Measurements from ENCODE around the gene RBM23. TPM values are rescaled to one million over a fixed set of nuclear protein-coding genes. Genes with fewer than 3 reads are reported as not detected.

Gene RBM23
- total and polyA plus RNA-seq, 9 of the 15 experiments (the other 6 are each of a cell fraction or from before 2014, with no cell fraction given), result 46.0 to 102 (median 58.5) TPM

DNA sequence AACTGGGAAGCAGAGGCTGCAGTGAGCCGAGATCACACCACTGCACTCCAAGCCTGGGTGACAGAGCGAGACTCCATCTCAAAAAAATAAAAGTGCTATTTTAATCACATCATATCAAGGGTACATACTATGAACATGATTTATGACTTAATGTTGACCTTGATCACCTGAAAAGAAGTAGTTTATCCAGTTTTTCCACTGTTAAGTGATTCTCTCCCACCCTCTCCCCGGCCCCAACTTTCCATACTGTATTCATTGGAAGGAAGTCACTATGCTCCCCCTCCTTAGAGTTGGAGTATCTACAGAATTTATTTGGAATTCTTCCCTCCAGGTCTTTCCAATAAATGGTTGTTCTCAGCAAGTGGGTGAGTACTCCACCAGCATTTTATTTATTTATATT is 13.2 kb upstream of the RBM23 start:
- no peak overlapping the region for H3K4me2 ChIP-seq (ENCODE audit: insufficient read depth, low read length)
- no peaks in the 10 kb centered on the region for H3K9me1 ChIP-seq (ENCODE audit: control insufficient read depth, insufficient read depth, low read length)
- DNase-seq (ENCODE audit: extremely low read depth in 1 of 4, low spot score in 3 of 4), result no peak
- H3K27me3 ChIP-seq (ENCODE audit: control insufficient read depth in 2 of 2, insufficient read depth in 2 of 2, low read length in 2 of 2), result no peaks in the 10 kb centered on the region
- no peak for FAIRE-seq
- H3K4me1 ChIP-seq (replicated peaks in 1 of 2; ENCODE audit: control insufficient read depth in 2 of 2, insufficient read depth in 2 of 2, low read length in 2 of 2), result peaks cover 5 to 13% of the 10 kb centered on the region in 2 experiments; a peak in 3 of 5 replicates
- no peak overlapping the region for H3K9ac ChIP-seq (ENCODE audit: insufficient read depth in 1 of 2, low read depth in 2 of 2, low read length in 2 of 2)
- no peak for ATAC-seq
- intact Hi-C loops (cut with micrococcal nuclease), result no loop called here
- WGBS (ENCODE audit: insufficient coverage, low coverage, missing lambda C conversion rate), result 92% methylated on average over 3 of the region's 3 CpGs
- H2AFZ ChIP-seq (ENCODE audit: low read depth, low read length), result no peak overlapping the region
- no peaks in the 10 kb centered on the region for H4K20me1 ChIP-seq (replicated peaks; ENCODE audit: control insufficient read depth, insufficient read depth, low read length)
- H3K9me3 ChIP-seq (replicated peaks; ENCODE audit: control insufficient read depth, insufficient read depth, low read depth, low read length), result no peaks in the 10 kb centered on the region
- ChIA-PET POLR2A (interaction anchor here (1.0 to 6.2 kb wide), 2 partner anchors 13 to 25 kb away, joined by 3 to 62 read pairs; partner anchors contain the start of genes HAUS4 and RBM23), CTCF (ENCODE audit: low intra/inter-chr PET ratio) (no interaction called here)
- no peak overlapping the region for H3K27ac ChIP-seq (ENCODE audit: extremely low read depth, low read depth, low read length)
- no peak overlapping the region for H3K4me3 ChIP-seq
- H3K36me3 ChIP-seq (ENCODE audit: control insufficient read depth, insufficient read depth, low read length), result peaks cover 12% of the 10 kb centered on the region
- no TSS peak for BruUV-seq (replicated peaks)
- no peak for TF ChIP-seq ZNF253 (CRISPR knock-in tag; conservative IDR thresholded peaks at IDR 0.05)
- no peak for TF ChIP-seq SIX5 (IDR thresholded peaks at IDR 0.05; ENCODE audit: borderline replicate concordance in 1 of 2, insufficient read depth in 1 of 2, low read depth in 1 of 2, low read length in 2 of 2)
- no peak for TF ChIP-seq NRF1 (conservative IDR thresholded peaks at IDR 0.05 in 1 of 2, IDR thresholded peaks at IDR 0.05 in 1 of 2)
- TF ChIP-seq, protein P1, sequence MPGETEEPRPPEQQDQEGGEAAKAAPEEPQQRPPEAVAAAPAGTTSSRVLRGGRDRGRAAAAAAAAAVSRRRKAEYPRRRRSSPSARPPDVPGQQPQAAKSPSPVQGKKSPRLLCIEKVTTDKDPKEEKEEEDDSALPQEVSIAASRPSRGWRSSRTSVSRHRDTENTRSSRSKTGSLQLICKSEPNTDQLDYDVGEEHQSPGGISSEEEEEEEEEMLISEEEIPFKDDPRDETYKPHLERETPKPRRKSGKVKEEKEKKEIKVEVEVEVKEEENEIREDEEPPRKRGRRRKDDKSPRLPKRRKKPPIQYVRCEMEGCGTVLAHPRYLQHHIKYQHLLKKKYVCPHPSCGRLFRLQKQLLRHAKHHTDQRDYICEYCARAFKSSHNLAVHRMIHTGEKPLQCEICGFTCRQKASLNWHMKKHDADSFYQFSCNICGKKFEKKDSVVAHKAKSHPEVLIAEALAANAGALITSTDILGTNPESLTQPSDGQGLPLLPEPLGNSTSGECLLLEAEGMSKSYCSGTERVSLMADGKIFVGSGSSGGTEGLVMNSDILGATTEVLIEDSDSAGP (CRISPR knock-in tag; IDR thresholded peaks at IDR 0.05), result no peak
- TF ChIP-seq CBX8 (IDR thresholded peaks at IDR 0.05; ENCODE audit: borderline replicate concordance, extremely low read depth, low read depth, low read length, poor library complexity, severe bottlenecking), result no peak
- TF ChIP-seq, protein P2, sequence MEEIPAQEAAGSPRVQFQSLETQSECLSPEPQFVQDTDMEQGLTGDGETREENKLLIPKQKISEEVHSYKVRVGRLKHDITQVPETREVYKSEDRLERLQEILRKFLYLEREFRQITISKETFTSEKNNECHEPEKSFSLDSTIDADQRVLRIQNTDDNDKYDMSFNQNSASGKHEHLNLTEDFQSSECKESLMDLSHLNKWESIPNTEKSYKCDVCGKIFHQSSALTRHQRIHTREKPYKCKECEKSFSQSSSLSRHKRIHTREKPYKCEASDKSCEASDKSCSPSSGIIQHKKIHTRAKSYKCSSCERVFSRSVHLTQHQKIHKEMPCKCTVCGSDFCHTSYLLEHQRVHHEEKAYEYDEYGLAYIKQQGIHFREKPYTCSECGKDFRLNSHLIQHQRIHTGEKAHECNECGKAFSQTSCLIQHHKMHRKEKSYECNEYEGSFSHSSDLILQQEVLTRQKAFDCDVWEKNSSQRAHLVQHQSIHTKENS (CRISPR knock-in tag; IDR thresholded peaks at IDR 0.05), result no peak
- TF ChIP-seq EP400 (IDR thresholded peaks at IDR 0.05), result no peak
- peak; percentile 3 for TF ChIP-seq MEIS2 (IDR thresholded peaks at IDR 0.05; ENCODE audit: partially characterized antibody)
- TF ChIP-seq, protein P3, sequence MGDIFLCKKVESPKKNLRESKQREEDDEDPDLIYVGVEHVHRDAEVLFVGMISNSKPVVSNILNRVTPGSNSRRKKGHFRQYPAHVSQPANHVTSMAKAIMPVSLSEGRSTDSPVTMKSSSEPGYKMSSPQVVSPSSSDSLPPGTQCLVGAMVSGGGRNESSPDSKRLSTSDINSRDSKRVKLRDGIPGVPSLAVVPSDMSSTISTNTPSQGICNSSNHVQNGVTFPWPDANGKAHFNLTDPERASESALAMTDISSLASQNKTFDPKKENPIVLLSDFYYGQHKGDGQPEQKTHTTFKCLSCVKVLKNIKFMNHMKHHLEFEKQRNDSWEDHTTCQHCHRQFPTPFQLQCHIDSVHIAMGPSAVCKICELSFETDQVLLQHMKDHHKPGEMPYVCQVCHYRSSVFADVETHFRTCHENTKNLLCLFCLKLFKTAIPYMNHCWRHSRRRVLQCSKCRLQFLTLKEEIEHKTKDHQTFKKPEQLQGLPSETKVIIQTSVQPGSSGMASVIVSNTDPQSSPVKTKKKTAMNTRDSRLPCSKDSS (IDR thresholded peaks at IDR 0.05; ENCODE audit: low read depth, partially characterized antibody), result no peak
- in situ Hi-C loops (cut with MboI), result loop anchor here (5.0 kb wide), 1 partner anchor 50 kb away; the partner anchor contains the start of gene AJUBA
- H3K79me2 ChIP-seq (ENCODE audit: control insufficient read depth, insufficient read depth, low read length), result peaks cover 21% of the 10 kb centered on the region

All from K562 (cell line).